ENCODE data around the gene HCFC1R1. TPM values are rescaled to one million over a fixed set of nuclear protein-coding genes. Genes with fewer than 3 reads are reported as not detected.

Gene HCFC1R1
- total and polyA plus RNA-seq, 5 donors, result 43.7 to 122 (median 70.1) TPM

GRCh38 chr16:2991566-2992261 lies 32.0 kb downstream of the HCFC1R1 start:
- no peak for ATAC-seq

DNA sequence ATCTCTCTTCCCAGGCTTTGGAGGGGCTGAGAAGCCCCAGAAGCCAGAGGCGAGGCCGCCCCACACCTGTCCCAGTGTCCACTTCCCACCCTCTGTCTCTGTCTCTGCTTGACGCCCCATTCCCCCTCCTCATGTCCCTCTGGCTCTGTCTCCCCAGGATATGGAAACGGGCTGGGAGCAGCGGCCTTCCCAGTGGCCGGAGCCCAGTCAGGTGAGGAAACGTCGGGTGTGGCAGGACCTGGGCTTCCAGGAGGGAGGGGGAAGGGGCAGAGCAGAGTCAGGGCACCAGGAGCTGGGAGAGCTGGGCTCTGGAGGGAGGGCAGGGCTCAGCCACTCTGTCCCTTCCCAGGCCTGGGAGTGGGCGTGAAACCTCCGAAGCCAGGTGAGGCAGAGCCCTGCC lies 32.9 kb downstream of the HCFC1R1 start:
- Histone ChIP-seq H3K27ac (ENCODE audit: low read length) (no peak overlapping the region), H3K4me1 (ENCODE audit: control insufficient read depth, insufficient read depth, low read length) (no peaks in the 10 kb centered on the region), H3K9me3 (ENCODE audit: control insufficient read depth, low read length) (no peaks in the 10 kb centered on the region), H3K27me3 (ENCODE audit: control insufficient read depth, insufficient read depth) (no peaks in the 10 kb centered on the region), H3K4me3 (ENCODE audit: low read length) (no peak overlapping the region)
- ATAC-seq, result no peak
- DNase-seq, result peak in 1 of 3 donors; percentile 54
- 73% methylated on average over 10 of the region's 10 CpGs for WGBS
- intact Hi-C loops (cut with DNase I), result no loop called here

More at GRCh38 chr16:2991566-2992261, 32.0 kb downstream of the HCFC1R1 start:
- Histone ChIP-seq H3K4me1 (ENCODE audit: control insufficient read depth, insufficient read depth, low read length) (no peaks in the 10 kb centered on the region), H3K9me3 (ENCODE audit: control insufficient read depth, low read length) (no peaks in the 10 kb centered on the region), H3K27me3 (ENCODE audit: control insufficient read depth, insufficient read depth) (no peaks in the 10 kb centered on the region), H3K27ac (ENCODE audit: low read length) (no peak overlapping the region), H3K4me3 (ENCODE audit: low read length) (no peak overlapping the region)
- 89% methylated on average over 12 of the region's 12 CpGs for WGBS
- intact Hi-C loops (cut with DNase I), result no loop called here
- no peak for DNase-seq

DNA sequence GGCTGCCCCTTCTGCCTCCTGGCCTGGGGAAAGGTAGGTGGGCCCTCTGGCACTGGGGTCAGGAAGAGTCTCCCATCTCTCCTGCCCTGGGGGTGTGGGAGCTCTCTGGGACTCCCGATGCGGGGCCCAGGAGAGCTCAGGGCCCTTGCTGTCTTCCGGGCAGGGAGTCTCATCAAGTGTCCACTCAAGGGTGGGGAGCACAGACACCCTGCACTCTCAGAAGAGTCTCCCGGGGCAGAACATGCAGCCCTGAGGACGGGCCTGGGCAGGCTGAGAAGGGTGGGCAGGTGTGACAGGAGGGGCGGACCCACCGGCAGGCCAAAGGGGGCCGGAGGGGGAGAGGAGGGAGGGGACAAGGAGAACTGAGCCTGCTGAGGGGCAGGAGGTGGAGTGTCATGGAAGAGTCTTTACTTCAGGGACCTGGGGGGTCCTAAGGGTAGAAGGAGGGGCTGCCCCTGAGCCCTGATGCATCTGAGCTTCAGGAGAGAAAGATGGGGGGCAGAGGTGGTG lies 35.1 kb downstream of the HCFC1R1 start:
- Histone ChIP-seq H3K9me3 (ENCODE audit: control insufficient read depth, low read length) (no peaks in the 10 kb centered on the region), H3K27ac (ENCODE audit: low read length) (no peak overlapping the region), H3K4me1 (ENCODE audit: control insufficient read depth, insufficient read depth, low read length) (no peaks in the 10 kb centered on the region), H3K27me3 (ENCODE audit: control insufficient read depth, insufficient read depth) (no peaks in the 10 kb centered on the region), H3K4me3 (ENCODE audit: low read length) (no peak overlapping the region)
- intact Hi-C loops (cut with DNase I), result no loop called here
- no peak for ATAC-seq
- WGBS, result 56% methylated on average over 8 of the region's 8 CpGs
- no peak for DNase-seq

DNA sequence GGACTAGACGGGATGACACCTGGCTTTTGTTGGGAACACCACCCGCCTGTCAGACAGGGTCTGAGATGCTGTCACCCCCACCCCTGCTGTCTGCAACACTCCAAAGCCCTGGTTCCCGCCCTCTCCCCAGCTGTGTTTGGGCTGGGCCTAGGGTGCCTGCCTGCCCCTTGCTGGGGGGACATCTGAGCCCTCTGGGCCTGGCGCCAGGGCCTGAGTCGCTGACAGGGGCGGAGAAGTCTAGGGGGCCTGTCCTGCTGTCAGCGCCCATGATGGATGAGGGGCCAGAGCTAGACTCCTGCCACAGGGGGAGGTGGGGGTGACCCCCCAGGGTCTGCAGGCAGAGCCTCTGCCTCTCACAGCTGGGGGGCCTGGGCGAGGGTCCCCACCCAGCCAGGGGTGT lies 35.9 kb downstream of the HCFC1R1 start:
- intact Hi-C loops (cut with DNase I), result no loop called here
- Histone ChIP-seq H3K27me3 (ENCODE audit: control insufficient read depth, insufficient read depth) (no peaks in the 10 kb centered on the region), H3K27ac (ENCODE audit: low read length) (no peak overlapping the region), H3K4me3 (ENCODE audit: low read length) (no peak overlapping the region), H3K9me3 (ENCODE audit: control insufficient read depth, low read length) (no peaks in the 10 kb centered on the region), H3K4me1 (ENCODE audit: control insufficient read depth, insufficient read depth, low read length) (no peaks in the 10 kb centered on the region)
- WGBS, result 59% methylated on average over 8 of the region's 8 CpGs
- ATAC-seq, result no peak
- DNase-seq, result no peak

DNA sequence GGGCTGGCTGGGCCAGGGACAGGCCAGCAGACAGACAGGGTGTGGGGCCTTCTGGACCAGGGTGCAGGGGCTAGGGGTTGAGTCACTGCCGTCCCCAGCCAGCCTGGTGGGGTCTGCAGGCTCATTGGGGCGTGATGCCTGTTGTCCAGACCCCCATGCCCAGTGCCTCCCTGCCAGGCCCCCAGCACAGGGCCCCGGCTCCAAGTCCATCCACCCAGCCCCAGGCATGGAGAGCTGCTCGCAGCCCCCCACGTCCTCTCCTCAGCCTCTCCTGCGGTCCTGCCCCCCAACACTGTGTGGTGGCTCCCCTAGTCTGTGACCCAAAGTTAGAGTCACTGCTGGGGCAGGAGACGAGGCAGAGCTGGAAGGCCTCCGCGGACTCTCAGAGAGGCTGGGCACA lies 36.5 kb downstream of the HCFC1R1 start:
- Histone ChIP-seq H3K27ac (ENCODE audit: low read length) (no peak overlapping the region), H3K4me1 (ENCODE audit: control insufficient read depth, insufficient read depth, low read length) (no peaks in the 10 kb centered on the region), H3K27me3 (ENCODE audit: control insufficient read depth, insufficient read depth) (no peaks in the 10 kb centered on the region), H3K4me3 (ENCODE audit: low read length) (no peak overlapping the region), H3K9me3 (ENCODE audit: control insufficient read depth, low read length) (no peaks in the 10 kb centered on the region)
- ATAC-seq (no peak), DNase-seq (no peak)
- intact Hi-C loops (cut with DNase I), result no loop called here
- WGBS, result 80% methylated on average over 9 of the region's 9 CpGs

GRCh38 chr16:2986623-2987188 lies 37.0 kb downstream of the HCFC1R1 start:
- Histone ChIP-seq H3K27ac (ENCODE audit: low read length) (no peak overlapping the region), H3K9me3 (ENCODE audit: control insufficient read depth, low read length) (no peaks in the 10 kb centered on the region), H3K27me3 (ENCODE audit: control insufficient read depth, insufficient read depth) (no peaks in the 10 kb centered on the region), H3K4me1 (ENCODE audit: control insufficient read depth, insufficient read depth, low read length) (no peaks in the 10 kb centered on the region), H3K4me3 (ENCODE audit: low read length) (no peak overlapping the region)
- ATAC-seq (no peak), DNase-seq (no peak)
- intact Hi-C loops (cut with DNase I), result no loop called here
- 77% methylated on average over 17 of the region's 17 CpGs for WGBS

GRCh38 chr16:2985893-2986355 lies 37.8 kb downstream of the HCFC1R1 start:
- Histone ChIP-seq H3K4me3 (ENCODE audit: low read length) (no peak overlapping the region), H3K27ac (ENCODE audit: low read length) (peak overlapping the region; percentile 61), H3K4me1 (ENCODE audit: control insufficient read depth, insufficient read depth, low read length) (no peaks in the 10 kb centered on the region), H3K27me3 (ENCODE audit: control insufficient read depth, insufficient read depth) (no peaks in the 10 kb centered on the region), H3K9me3 (ENCODE audit: control insufficient read depth, low read length) (no peaks in the 10 kb centered on the region)
- intact Hi-C loops (cut with DNase I), result no loop called here
- WGBS, result 61% methylated on average over 15 of the region's 15 CpGs
- DNase-seq (peak in 2 of 3 donors; percentile 82 to 83), ATAC-seq (peak; percentile 56 to 67)

DNA sequence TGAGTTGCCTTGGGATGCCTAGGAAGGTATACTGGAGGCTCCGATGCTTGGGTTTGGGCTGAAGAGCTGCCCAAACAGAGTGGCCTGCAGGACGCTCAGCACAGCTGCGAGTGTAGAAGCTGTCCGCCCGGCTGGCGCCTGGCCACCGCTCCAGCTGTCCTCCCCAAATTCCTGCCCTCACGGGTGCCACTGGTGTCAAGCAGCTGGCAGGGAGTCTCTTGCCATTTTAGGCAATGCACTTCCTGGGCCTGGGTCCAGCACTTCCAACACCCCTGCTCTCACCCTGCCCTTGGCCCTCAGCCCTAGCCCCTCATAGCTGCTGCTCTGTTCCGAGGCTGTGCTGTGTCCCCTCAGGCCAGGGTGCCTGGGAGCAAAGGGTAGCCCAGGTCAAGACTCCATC lies 38.3 kb downstream of the HCFC1R1 start:
- intact Hi-C loops (cut with DNase I), result no loop called here
- no peak overlapping the region for H3K4me3 ChIP-seq (ENCODE audit: low read length)
- no peaks in the 10 kb centered on the region for H3K9me3 ChIP-seq (ENCODE audit: control insufficient read depth, low read length)
- H3K4me1 ChIP-seq (ENCODE audit: control insufficient read depth, insufficient read depth, low read length), result no peaks in the 10 kb centered on the region
- no peaks in the 10 kb centered on the region for H3K27me3 ChIP-seq (ENCODE audit: control insufficient read depth, insufficient read depth)
- ATAC-seq, result peak; percentile 23 to 46
- WGBS, result 40% methylated on average over 9 of the region's 9 CpGs
- peak overlapping the region; percentile 61 for H3K27ac ChIP-seq (ENCODE audit: low read length)
- peak in 2 of 3 donors; percentile 73 to 86 for DNase-seq

- Histone ChIP-seq H3K27me3 (ENCODE audit: control insufficient read depth, insufficient read depth) (no peaks in the 10 kb centered on the region), H3K4me3 (ENCODE audit: low read length) (no peak overlapping the region), H3K9me3 (ENCODE audit: control insufficient read depth, low read length) (no peaks in the 10 kb centered on the region), H3K27ac (ENCODE audit: low read length) (no peak overlapping the region), H3K4me1 (ENCODE audit: control insufficient read depth, insufficient read depth, low read length) (no peaks in the 10 kb centered on the region)
- WGBS, result 10% methylated on average over 42 of the region's 42 CpGs
- ATAC-seq (peak; percentile 47 to 57), DNase-seq (peak; percentile 78 to 93 (median 92))
- intact Hi-C loops (cut with DNase I), result no loop called here
These were observed 40.0 kb downstream of the HCFC1R1 start for GRCh38 chr16:2983706-2984136.

DNA sequence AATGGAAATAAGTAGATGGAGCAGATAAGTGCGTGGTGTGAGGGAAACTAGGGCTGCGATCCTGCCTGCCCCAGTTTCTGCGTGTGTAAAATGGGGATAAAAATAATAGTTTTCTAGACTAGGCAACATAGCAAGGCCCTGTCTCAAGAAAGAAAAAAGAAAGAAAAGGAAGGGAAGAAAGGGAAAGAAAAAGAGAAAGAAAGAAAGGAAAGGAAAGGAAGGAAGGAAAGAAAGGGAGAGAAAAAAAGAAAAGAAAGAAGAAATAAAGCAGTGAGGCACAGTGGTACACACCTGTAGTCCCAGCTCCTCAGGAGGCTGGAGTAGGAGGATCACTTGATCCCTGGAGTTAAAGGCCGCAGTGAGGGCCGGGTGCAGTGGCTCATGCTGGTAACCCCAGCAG lies 41.3 kb downstream of the HCFC1R1 start:
- intact Hi-C loops (cut with DNase I), result no loop called here
- no peaks in the 10 kb centered on the region for H3K27me3 ChIP-seq (ENCODE audit: control insufficient read depth, insufficient read depth)

GRCh38 chr16:2981899-2982250 lies 41.9 kb downstream of the HCFC1R1 start:
- H3K4me1 ChIP-seq (ENCODE audit: control insufficient read depth, insufficient read depth, low read length), result no peaks in the 10 kb centered on the region
- H3K27ac ChIP-seq (ENCODE audit: low read length), result no peak overlapping the region
- no peak for ATAC-seq
- intact Hi-C loops (cut with DNase I), result no loop called here
- H3K9me3 ChIP-seq (ENCODE audit: control insufficient read depth, low read length), result no peaks in the 10 kb centered on the region
- no peak overlapping the region for H3K4me3 ChIP-seq (ENCODE audit: low read length)
- H3K27me3 ChIP-seq (ENCODE audit: control insufficient read depth, insufficient read depth), result no peaks in the 10 kb centered on the region
- peak in 1 of 3 donors; percentile 46 for DNase-seq
- WGBS, result 69% methylated on average over 4 of the region's 4 CpGs

More for the DNA sequence above, 41.3 kb downstream of the HCFC1R1 start:
- DNase-seq (no peak), ATAC-seq (no peak)
- H3K4me1 ChIP-seq (ENCODE audit: control insufficient read depth, insufficient read depth, low read length), result no peaks in the 10 kb centered on the region
- WGBS, result 84% methylated on average over 5 of the region's 5 CpGs
- H3K4me3 ChIP-seq (ENCODE audit: low read length), result no peak overlapping the region
- H3K9me3 ChIP-seq (ENCODE audit: control insufficient read depth, low read length), result no peaks in the 10 kb centered on the region
- no peak overlapping the region for H3K27ac ChIP-seq (ENCODE audit: low read length)

All from right cardiac atrium (tissue), 5 donors.